ENCODE results near the gene ARRDC4. TPM values are rescaled to one million over a fixed set of nuclear protein-coding genes. Genes with fewer than 3 reads are reported as not detected.
"Not testable (repeated sequence)": the region's sequence is repeated elsewhere in the genome, so short reads cannot be mapped to it uniquely, and the experiment has no call there.

The ARRDC4 gene
- total RNA-seq, 1 experiment from 2014 or later: 7.1 TPM

GRCh38 chr15:97984157-97984556, 23.7 kb downstream of the ARRDC4 start:
- H2AFZ ChIP-seq (ENCODE audit: low read length): no peak overlapping the region
- no peaks in the 10 kb centered on the region for H3K36me3 ChIP-seq (ENCODE audit: low read depth, low read length)
- no peaks in the 10 kb centered on the region for H3K9me2 ChIP-seq (replicated peaks; ENCODE audit: low read length)
- H4K20me1 ChIP-seq (ENCODE audit: low read length): no peaks in the 10 kb centered on the region
- no peaks in the 10 kb centered on the region for H3K27me3 ChIP-seq (ENCODE audit: low read length)
- H3K4me2 ChIP-seq (ENCODE audit: low read length): no peak overlapping the region
- H3K79me2 ChIP-seq (ENCODE audit: low read length): no peaks in the 10 kb centered on the region
- intact Hi-C loops (cut with micrococcal nuclease): no loop called here
- DNase-seq (no peak), ATAC-seq (no peak)
- TF ChIP-seq, protein P1, sequence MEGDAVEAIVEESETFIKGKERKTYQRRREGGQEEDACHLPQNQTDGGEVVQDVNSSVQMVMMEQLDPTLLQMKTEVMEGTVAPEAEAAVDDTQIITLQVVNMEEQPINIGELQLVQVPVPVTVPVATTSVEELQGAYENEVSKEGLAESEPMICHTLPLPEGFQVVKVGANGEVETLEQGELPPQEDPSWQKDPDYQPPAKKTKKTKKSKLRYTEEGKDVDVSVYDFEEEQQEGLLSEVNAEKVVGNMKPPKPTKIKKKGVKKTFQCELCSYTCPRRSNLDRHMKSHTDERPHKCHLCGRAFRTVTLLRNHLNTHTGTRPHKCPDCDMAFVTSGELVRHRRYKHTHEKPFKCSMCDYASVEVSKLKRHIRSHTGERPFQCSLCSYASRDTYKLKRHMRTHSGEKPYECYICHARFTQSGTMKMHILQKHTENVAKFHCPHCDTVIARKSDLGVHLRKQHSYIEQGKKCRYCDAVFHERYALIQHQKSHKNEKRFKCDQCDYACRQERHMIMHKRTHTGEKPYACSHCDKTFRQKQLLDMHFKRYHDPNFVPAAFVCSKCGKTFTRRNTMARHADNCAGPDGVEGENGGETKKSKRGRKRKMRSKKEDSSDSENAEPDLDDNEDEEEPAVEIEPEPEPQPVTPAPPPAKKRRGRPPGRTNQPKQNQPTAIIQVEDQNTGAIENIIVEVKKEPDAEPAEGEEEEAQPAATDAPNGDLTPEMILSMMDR (conservative IDR thresholded peaks at IDR 0.05; ENCODE audit: low read depth, low read length): no peak
- TF ChIP-seq EZH2phosphoT487 (IDR thresholded peaks at IDR 0.05; ENCODE audit: borderline replicate concordance, low read length) (no peak), EZH2 (IDR thresholded peaks at IDR 0.05; ENCODE audit: low read length, unreplicated experiment) (no peak)
- ChIA-PET CTCF (no interaction called here), POLR2A (ENCODE audit: unreplicated experiment) (no interaction called here)
- H3K4me3 ChIP-seq (ENCODE audit: low read length): no peak overlapping the region
- no peak overlapping the region for H3K27ac ChIP-seq (ENCODE audit: low read length)
- no peaks in the 10 kb centered on the region for H3K4me1 ChIP-seq (ENCODE audit: insufficient read depth, low read length)
- no TSS peak for BruUV-seq (replicated peaks)
- no peaks in the 10 kb centered on the region for H3F3A ChIP-seq (ENCODE audit: low read length, unreplicated experiment)
- no peak overlapping the region for H3K9ac ChIP-seq (ENCODE audit: low read length)
- H3K9me3 ChIP-seq (ENCODE audit: low read length): no peaks in the 10 kb centered on the region

- H3K9ac ChIP-seq (ENCODE audit: low read length); H3K27me3 ChIP-seq (ENCODE audit: low read length); intact Hi-C loops (cut with micrococcal nuclease); H3K9me2 ChIP-seq (replicated peaks; ENCODE audit: low read length); POLR2A ChIA-PET (ENCODE audit: unreplicated experiment); H3F3A ChIP-seq (ENCODE audit: low read length, unreplicated experiment); DNase-seq; H3K9me3 ChIP-seq (ENCODE audit: low read length); H3K4me3 ChIP-seq (ENCODE audit: low read length); CTCF ChIA-PET; H3K4me1 ChIP-seq (ENCODE audit: insufficient read depth, low read length); ATAC-seq; BruUV-seq (replicated peaks); H3K27ac ChIP-seq (ENCODE audit: low read length); H4K20me1 ChIP-seq (ENCODE audit: low read length); H3K36me3 ChIP-seq (ENCODE audit: low read depth, low read length); H3K4me2 ChIP-seq (ENCODE audit: low read length); H2AFZ ChIP-seq (ENCODE audit: low read length); H3K79me2 ChIP-seq (ENCODE audit: low read length): not testable (repeated sequence)
Observed at GRCh38 chr15:97985979-97986378, 25.5 kb downstream of the ARRDC4 start.

- H3K9me3 ChIP-seq (ENCODE audit: low read length): no peaks in the 10 kb centered on the region
- no peak overlapping the region for H3K9ac ChIP-seq (ENCODE audit: low read length)
- CTCF ChIA-PET: no interaction called here
- POLR2A ChIA-PET (ENCODE audit: unreplicated experiment): no interaction called here
- no peaks in the 10 kb centered on the region for H3K27me3 ChIP-seq (ENCODE audit: low read length)
- H3F3A ChIP-seq (ENCODE audit: low read length, unreplicated experiment): no peaks in the 10 kb centered on the region
- no peaks in the 10 kb centered on the region for H4K20me1 ChIP-seq (ENCODE audit: low read length)
- H3K4me1 ChIP-seq (ENCODE audit: insufficient read depth, low read length): no peaks in the 10 kb centered on the region
- H3K36me3 ChIP-seq (ENCODE audit: low read depth, low read length): no peaks in the 10 kb centered on the region
- no peaks in the 10 kb centered on the region for H3K9me2 ChIP-seq (replicated peaks; ENCODE audit: low read length)
- H3K4me2 ChIP-seq (ENCODE audit: low read length): no peak overlapping the region
- H2AFZ ChIP-seq (ENCODE audit: low read length): no peak overlapping the region
- intact Hi-C loops (cut with micrococcal nuclease): no loop called here
- no peak for DNase-seq
- no peaks in the 10 kb centered on the region for H3K79me2 ChIP-seq (ENCODE audit: low read length)
- TF ChIP-seq EZH2phosphoT487 (IDR thresholded peaks at IDR 0.05; ENCODE audit: borderline replicate concordance, low read length): no peak
- no peak for TF ChIP-seq EZH2 (IDR thresholded peaks at IDR 0.05; ENCODE audit: low read length, unreplicated experiment)
- TF ChIP-seq, protein P1 (conservative IDR thresholded peaks at IDR 0.05; ENCODE audit: low read depth, low read length): no peak
- BruUV-seq (replicated peaks): no TSS peak
- H3K27ac ChIP-seq (ENCODE audit: low read length): no peak overlapping the region
- no peak for ATAC-seq
- no peak overlapping the region for H3K4me3 ChIP-seq (ENCODE audit: low read length)
Observed at GRCh38 chr15:97986781-97987180, 26.3 kb downstream of the ARRDC4 start.
